ENCODE data around the gene SEPTIN5.

Gene SEPTIN5

DNA sequence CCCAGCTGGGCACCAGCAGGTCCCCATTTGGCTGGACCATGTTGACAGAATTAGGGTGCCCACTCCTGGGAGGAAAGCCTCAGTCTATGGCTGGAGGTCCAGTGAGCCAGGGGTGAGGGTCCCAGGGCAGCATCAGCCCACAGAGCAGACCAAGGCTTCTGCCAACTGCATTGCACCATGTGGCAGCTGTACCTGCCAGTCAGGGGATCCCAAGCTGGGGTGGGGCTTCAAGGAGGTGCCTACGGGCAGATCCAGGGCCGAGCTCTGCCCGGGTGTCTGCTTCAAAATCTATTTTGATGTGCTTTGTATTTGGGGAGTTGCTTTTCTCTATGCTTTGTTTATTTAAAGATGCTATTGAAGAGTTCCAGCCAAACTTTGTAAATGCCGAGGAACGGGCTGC is 19.5 kb downstream of the SEPTIN5 start:
- no peak for DNase-seq (ENCODE audit: low read depth)

DNA sequence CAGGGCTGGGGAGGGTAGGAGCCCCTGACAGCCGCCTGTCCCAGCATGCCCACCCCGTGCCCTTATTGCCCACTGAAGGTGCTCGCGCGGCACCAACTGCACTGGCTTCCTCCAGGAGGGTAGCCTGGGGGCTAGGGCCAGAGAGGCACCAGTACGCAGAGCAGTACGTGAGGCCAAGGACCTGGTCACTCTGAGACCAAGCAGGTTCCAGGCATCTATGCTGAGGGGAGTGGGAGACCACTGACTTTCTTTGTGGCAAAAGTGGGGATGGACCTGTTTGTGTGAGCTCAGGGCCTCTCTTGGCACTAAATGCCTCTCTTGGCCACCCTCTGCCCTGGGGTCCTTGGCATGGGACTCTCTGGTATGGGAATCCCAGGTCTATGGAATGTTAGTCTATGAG is 19.9 kb downstream of the SEPTIN5 start:
- DNase-seq (ENCODE audit: low read depth) = no peak

DNA sequence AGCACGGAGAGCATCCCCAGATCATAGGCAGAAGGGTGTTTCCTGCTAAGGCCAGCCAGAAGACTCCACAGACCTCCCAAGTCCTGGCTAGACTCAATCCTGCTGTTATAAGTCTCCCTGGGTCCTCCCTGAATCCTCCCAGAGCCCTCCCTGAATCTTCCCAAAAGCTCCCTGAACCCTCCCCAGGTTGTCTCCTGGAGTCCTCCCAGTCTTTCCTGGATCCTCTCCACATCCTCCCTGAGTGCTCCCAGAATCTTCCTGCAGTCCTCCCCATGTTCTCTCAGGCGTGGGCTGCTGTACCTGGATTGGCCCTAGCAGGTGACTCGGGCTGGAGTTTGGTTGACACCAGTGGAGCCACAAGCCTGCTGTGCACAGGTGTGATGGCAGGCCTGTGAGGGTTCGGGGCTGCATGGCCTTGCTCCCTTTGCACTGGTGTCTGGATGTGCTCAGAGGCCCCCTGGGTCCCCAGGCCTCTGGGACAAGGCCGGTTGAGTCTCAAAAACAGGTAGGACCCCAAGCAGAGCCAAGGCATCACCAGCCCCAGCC is 20.6 kb downstream of the SEPTIN5 start:
- DNase-seq (ENCODE audit: low read depth) = no peak

DNA sequence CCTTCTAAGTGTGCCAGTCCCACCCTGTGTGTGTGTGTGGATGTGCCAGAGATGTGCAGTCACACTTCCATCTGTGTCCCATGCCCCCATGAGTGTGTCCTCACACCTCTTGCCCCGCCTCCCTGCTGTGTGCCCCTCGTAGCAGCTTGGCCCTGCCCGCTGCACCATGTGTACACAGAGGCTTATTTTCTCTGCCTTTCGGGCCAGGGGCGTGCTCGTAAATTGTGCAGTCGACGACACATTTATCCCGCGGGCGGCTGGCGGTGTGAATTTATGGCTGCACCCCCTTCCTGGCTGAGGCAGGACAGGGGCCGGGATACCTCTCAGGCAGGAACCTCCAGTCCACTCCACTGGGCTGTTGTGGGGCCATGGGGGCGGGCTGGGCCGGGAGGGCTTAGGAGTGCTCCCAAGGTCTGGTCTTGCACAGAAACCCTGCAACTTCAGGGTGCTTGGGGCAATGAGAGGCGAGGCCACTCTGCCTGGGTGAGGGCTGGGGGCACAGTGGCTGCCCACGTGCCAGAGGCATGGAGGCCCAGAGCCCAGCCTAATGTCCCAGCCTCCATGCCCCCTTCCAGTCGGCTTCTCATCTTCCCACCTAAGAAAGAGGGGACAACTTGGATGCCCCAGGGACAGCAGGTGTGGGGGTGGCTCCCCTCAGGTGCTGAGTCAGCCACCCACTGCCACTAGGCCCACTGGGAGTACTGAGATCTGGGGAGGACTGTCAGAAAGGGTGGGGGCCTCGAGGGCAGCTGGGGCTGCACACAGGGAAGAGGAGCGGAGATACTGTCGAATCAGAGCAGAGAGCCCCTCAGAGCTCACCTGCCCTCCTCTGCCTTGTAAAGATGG is 21.6 kb downstream of the SEPTIN5 start:
- DNase-seq (ENCODE audit: low read depth) = no peak

DNA sequence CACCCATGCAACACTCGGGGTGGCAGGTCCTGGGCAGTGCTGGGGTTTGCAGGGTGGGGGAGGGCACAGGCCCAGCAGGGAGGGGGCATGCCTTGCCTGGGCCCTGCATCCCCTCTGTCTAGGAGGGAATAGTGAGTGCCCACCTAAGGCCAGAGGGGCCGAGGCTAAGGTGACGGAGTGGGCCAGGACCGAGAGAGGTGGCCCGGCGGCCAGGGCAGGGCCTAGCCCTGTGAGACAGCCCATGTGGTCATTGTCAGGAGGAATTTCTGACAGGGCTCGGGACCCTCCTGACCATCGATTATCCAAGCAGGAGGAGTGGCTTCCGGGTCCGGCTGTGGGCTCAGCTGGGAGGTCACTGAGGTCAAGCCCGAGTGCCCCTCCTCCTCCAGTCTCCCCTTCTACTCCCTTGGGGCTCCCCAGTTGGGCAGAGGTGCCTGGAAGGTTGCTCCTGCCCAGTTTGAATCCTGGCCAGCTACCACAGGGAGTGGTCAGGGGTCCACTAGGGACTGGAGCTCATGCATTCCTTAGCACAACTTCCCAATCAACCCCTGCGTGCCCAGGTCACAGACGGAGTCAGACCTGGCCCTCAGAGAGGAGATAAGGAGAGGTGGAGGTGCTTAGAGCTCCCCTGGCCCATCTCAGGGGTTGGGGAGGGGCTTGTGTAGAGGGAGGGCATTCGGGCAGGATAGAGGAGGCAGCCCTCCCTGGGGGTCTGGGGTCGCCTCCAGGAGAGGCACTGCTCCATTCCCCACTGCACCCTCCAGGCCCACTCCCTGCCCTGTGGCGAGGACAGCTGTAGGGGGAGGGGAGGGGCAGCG is 23.8 kb downstream of the SEPTIN5 start:
- no peak for DNase-seq (ENCODE audit: low read depth)

DNA sequence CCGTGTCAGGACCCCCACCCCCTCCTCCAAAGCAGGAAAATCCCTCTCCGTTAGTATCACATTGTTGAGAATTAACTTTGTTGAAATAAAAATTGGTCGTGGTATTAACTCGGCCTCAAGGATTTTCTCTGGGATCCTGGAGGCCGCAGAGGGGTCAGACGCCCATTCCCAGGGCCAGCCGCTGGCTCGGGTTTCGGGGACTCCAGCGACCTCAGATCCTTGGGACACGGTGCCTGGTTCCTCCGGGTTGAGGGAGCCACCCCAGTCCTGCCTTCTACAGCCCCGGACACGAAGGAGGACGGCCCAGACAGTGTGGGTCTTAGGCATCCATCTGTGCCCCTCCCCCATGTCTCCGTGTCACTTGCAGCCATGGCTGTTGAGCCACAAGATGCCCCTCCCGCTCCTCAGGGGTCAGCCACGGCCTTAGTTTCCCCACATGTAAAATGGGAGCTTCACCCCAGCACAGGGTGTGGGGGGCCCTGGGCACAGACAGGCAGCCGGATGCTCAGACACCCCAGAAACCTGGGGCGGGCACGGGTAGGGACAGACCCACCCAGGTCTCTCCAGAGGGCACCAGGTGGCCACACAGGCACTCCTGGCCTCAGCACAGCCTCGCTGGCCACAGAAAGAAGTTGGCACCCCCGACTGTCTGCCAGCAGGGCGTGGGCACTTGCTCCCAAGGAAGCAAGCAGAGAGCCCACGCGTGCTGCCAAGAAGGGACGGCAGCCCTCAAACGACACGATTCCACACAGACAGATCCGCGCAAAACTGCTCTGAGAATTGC is 24.6 kb downstream of the SEPTIN5 start:
- no peak for DNase-seq (ENCODE audit: low read depth)

DNA sequence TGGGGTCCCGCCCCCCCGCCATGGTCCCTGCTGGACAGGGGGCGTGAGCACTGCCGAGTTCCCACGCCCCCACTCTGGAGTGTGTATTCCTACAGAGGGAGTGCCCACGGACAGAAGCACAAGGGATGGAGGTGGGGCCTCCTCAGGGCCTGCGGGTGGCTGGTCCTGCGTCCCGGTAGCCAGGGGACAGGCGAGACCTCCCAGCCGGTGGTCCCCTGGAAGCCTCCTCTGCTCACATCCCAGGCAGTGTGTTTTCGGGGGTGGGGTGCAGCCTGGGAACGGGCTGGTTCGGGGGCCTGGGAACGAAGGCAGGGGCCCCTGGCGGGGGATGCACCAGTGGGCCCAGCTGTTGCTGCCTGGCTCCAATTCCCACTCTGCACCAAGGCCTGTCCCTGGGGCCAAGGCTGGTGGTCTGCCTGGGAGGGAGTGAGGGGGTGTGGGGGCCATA is 25.2 kb downstream of the SEPTIN5 start:
- DNase-seq (ENCODE audit: low read depth) = no peak

DNA sequence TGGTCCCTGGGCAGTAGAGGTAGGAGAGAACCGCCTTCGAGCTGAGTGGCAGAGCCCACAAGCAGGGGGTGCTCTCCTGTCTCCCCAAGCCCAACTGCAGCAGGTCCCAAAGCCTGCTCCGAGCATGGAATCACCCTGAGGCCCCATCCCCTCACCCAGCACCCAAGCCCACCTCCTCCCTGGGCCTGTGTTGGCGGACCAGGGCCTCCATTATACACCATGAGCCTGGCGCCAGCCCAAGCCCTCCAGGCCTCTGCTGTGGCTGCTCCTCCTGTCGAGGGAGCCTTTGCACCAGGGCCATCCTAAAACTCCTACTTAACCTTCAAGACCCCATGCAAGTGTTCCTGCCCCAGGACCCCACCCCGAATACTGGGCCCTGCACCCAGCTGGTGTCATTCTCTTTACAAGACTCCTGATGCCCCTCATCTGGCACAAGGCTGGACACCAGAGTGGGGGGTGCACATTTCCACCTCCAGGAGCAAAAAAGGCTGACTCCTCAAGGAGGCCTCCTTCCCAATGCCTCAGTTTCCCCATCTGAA is 25.7 kb downstream of the SEPTIN5 start:
- no peak for DNase-seq (ENCODE audit: low read depth)

DNA sequence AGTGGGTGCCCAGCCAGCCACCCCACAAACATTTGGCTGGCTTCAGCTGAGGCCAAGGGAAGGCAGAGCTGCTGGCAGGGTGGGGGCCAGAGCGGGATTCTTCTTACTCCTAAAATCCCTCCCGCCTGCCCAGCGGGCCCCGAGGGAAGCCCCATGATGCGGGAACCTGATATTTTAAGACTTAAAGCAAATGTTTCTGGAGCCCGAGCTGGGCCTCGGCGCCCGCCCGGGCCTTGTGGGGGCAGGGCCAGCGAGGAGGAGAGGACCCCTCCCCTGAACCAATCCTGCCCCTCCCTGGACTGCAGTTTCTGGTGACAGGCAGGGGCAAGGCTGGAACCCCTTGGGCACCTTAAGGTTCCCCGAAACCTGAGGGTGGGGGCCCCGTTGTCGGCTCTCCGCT is 26.3 kb downstream of the SEPTIN5 start:
- no peak for DNase-seq (ENCODE audit: low read depth)

DNA sequence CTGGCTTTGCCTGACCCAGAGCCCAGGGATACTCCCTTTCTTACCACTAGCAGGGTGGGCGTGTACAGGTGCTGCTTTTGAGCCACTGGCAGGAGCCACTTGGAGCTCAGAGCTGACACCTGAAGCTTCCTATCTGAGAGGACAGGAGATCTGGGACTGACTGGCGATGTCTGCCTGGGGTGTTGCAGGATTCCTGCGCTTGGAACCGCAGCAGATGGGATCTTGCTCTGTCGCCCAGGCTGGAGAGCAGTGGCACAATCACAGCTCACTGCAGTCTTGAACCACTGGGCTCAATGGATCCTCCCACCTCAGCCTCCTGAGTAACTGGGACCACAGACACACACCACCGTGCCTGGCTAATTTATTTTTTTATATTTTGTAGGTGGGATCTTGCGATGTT is 26.8 kb downstream of the SEPTIN5 start:
- no peak for DNase-seq (ENCODE audit: low read depth)

DNA sequence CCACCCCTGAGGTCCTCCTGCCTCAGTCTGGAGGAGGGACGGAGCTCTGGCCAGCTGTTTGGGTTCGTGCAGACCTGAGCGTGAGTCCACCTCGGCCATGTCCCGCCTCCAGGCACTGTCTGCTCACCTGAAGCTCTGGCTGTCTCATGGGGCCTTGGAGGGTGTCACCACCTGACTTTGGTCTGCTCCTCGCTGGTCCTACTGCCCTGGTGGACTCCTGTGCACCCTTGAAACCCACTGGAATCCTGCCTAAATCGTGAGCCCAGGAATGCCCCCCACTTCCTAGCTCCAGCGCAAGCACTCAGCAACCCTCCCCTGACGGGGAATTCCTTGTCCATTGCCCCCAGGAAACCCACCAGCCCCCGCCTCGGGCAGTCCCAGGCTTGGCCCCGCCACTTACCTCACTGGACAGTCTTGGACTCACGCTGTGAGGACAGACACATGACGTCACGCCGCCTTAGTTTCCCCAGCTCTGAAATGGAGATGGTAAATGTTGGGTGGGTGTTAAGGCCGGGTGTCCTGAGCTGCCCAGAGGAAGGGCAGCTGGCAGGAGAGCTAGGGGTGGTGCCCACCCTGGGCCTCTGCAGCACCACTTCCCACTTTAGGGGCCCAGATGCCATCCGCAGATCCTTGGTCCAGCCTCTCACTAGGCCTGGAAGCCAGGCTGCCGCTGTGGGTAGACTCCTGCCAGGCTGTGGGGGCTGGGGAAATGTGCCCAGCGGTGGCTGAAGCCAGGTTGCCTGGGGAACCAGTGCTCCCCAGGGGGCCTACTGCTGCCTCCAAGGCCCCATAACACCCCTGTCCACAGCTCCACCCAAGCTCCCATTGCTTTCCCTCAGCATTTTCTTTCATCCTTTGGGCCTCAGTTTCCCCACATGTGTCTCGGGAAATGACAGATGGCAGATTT is 28.1 kb downstream of the SEPTIN5 start:
- DNase-seq (ENCODE audit: low read depth) = no peak

DNA sequence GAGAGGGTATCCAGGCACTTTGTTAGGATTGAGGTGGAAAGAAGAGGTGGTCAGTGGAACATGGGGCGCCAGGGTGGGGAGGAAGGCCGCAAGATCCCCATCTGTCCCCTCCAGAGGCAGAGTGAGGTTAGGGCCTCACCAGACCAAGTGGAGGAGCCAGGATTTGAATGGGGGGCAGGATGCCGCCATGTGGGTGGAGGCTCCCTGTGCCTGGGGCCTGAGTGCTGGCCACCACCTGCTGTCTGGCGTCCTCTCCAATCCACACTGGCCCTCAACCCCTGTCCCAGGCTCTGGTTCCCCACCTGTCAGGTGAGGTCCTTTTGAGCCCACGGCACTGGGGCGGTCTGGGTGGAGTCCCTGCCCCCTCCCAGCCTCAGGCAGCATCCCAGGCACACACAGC is 28.8 kb downstream of the SEPTIN5 start:
- no peak for DNase-seq (ENCODE audit: low read depth)

DNA sequence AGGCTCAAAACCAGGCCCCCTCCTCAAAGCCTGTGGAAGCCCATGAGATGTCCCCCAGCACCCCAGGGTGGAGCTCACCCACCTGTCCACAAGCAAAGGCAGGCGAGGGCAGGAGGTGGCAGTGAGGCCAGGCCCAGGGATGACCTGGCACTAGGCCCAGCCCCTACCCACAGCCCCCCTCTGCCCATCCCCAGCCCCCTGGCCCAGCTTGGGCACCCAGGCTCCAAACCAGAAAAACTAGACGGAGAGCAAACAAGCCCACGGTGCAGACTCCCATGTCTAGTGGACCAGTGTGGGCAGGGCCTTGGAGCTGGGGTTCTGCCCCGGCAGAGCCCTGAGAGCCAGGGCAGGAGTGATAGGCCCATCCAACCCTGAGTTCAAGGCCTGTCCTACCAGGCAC is 29.3 kb downstream of the SEPTIN5 start:
- no peak for DNase-seq (ENCODE audit: low read depth)

DNA sequence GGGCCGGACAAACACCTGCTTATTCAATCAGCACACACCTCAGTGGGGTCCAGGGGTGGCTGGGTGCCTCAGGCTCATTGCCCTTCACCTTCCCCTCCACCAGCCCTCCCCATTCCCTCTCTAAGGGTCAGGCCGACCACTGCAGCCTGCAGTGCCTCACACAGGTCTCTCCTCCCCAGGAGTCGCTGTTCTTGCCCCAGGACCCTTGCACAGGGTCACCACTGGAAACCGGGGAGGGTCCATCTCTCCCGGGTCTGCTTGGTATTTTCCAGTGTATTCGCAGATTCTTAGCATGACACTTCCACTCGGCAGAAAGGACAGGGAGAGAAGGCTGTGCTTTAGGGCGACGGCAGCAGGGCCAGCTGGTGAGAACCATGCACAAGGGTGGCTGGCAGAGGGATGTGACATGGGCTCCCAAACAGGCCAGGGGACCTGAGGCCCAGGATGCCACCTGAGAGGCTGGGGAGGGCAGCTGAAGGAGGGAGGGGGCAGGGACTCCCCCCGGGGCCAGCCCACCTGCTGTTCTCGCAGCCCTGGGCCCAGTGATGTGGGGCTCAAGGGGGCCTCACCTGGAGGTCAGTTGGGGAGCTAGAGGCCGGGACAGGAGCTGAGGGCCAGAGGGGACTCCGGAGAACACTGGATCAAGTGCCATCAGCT is 30.2 kb downstream of the SEPTIN5 start:
- no peak for DNase-seq (ENCODE audit: low read depth)

DNA sequence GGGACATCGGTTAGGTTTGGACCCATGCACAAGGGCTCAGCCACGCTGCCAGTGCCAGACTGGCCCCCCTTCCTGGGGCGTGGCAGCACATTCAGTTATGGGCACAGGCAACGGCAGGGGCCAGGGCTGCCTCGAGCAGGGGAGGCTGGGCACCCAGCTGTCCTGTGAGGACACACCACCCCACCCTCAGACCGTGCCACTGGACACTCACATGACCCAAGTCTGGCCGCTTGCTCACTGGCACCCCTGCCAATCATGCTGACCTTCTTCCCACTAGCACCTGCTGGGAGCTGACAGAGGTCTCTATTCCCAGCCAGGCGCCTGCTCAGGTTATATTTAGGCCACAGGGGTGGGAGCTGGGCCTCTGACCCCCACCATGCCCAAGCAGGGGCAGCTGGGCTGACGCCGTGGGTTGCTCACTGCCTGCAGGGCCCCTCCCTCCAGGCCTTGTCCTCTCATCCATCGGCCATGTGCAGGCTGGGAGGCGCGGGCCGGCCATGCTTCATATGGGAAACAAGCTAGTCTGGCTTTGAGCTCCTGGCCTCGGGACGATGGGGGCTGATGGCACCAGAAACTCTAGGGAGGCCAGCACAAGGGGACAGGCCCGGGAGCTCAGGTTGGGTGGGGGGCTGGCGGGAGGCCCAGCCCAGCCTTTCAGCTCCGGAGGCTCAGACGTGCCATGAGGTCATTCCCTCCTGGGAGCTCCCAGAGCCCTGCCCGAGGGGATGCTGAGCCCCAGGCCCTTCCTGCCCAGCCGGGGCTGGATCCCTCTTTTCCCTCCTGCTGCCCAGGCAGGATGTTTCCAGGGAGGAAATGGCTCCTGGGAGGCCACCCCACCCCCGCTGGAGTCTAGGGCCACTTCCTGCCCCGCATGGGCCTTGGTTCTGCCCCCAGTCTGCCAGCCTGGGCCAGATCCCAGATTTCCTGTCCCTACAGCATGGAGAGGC is 31.1 kb downstream of the SEPTIN5 start:
- no peak for DNase-seq (ENCODE audit: low read depth)

DNA sequence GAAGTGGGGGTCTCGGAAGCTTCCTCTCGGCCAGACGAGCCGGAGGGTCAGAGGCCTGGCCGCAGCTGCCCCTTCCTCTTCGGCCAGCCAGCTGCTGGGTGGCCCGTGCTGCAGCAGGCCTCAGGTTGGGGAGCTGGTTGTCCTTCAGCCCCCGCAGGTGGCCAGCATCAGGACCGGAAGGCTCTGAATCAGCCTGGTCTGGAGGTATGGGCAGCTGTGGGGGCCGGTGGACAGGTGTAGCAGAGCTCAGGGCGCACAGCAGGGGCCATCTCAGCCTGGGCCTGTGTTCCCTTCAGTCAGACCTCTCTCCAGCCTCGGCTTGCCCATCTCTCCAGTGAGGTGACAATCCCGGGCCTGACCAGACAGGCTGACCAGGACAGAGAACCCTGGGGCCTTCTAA is 32.4 kb downstream of the SEPTIN5 start:
- no peak for DNase-seq (ENCODE audit: low read depth)

DNA sequence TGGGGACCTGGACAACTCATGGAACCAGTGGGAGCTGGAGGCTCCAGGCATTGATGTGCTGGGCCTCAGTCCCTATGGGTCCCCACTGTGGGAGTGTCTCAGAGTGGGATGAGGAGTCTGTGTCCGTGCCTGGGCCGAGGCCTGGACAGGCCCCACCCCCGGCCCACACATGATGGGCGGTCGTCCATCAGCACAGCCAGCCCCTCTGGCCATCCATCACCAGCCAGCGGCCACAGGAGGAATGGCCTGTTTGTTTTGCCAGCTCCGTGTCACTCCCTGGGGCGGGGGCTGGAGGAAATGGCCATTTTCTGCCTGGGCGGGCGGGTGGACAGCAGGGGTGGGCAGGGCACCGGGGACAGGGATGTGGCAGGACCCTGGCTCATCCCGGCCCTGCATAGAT is 33.2 kb downstream of the SEPTIN5 start:
- no peak for DNase-seq (ENCODE audit: low read depth)

DNA sequence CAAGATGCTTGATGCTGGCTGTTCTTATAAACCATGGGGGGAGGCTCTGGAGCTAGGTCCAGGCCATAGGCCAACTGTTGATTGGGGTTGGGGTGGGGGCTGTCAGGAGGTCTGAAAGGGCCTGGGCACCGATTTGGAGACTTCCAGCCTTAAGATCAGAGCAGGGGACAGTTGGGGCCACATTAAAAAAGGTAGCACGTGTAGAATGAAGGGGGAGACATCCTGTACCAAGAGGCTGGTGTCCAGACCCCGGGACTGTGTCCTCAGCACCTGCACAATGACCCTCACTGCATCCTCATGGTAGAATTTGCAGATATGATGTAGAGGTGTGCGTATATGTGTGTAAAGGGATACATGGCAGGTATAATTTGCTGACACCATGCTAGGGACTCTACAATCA is 33.8 kb downstream of the SEPTIN5 start:
- DNase-seq (ENCODE audit: low read depth) = no peak

DNA sequence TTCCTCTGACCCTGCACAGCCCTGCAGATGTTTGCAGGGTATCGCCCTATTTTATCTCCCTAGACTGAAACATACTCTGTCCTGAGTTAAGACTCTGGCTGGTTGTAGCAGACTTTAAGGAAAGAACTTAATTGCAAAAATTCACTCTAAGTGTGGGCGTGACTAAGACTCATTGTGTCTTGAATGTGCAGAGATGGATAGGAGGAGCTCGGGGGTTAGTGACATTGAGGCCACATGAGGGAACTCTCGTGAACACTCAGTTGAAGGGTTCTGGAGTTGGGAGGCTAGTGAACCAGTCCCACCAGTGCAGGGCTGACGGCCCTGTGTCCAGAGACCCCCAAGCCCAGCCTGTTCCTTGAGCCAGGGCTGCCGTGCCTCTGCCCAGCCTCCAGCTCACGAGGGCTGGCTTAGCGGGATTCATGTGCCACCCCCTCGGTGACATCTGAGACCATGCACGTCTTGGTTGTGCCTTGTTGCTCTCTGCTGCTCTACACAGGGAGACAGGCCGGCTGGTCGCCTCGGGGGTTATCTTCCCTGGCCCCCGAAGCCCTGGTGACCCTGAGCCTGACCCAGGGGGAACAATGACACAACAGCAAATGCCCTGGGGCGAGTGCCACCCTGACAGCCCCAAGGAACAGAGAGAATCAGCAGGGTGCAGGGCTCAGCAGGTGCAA is 34.8 kb downstream of the SEPTIN5 start:
- DNase-seq (ENCODE audit: low read depth) = no peak
